Stimulated activated CD4-positive, alpha-beta T cell treated with anti-CD3 and anti-CD28 coated beads, Interleukin-4, amount 100 ng/mL, for 4 hours (primary cell): ENCODE data around the gene OR2F2.

Experiments used
- DNase-seq, 2 experiments: peaks; one replicate each; pipeline ENCODE4 v3.0.0-alpha.2; 2020

The OR2F2 gene

GRCh38 chr7:143980746-143981510 is 45.9 kb downstream of the OR2F2 start:
- no peak for DNase-seq

GRCh38 chr7:143983960-143984359 is 48.9 kb downstream of the OR2F2 start:
- DNase-seq, result no peak
